IPS-20b (cell line): ENCODE data around the gene SETD1A.
A peak's percentile ranks its signal among the peaks of the same experiment; 100 is the strongest.

Experiments used
- H3K27ac ChIP-seq: one replicate; pipeline ENCODE4 v1.5.1; 2013; ENCODE audit warnings: low read length
- H3K27me3 ChIP-seq: 2 replicates; pipeline ENCODE4 v1.6.1; 2013; ENCODE audit warnings: mild to moderate bottlenecking, low read length, inconsistent platforms; ENCODE audit not compliant: insufficient read depth
- H3K36me3 ChIP-seq: 2 replicates; pipeline ENCODE4 v1.6.1; 2013; ENCODE audit warnings: low read depth, mild to moderate bottlenecking, inconsistent platforms, low read length, moderate library complexity; ENCODE audit not compliant: insufficient read depth
- H3K4me1 ChIP-seq: 2 replicates; pipeline ENCODE4 v1.6.1; 2013; ENCODE audit warnings: mild to moderate bottlenecking, control low read depth, inconsistent platforms, low read length, moderate library complexity; ENCODE audit not compliant: insufficient read depth
- H3K4me3 ChIP-seq: 2 replicates; pipeline ENCODE4 v1.5.1; 2013; ENCODE audit warnings: mild to moderate bottlenecking, low read length, inconsistent platforms
- H3K9ac ChIP-seq: 2 replicates; pipeline ENCODE4 v1.6.1; 2013; ENCODE audit warnings: low read depth, mild to moderate bottlenecking, inconsistent platforms, low read length, moderate library complexity
- H3K9me3 ChIP-seq: 2 replicates; pipeline ENCODE4 v1.6.1; 2013; ENCODE audit warnings: mild to moderate bottlenecking, low read depth, low read length, inconsistent platforms; ENCODE audit not compliant: insufficient read depth

Gene SETD1A

DNA sequence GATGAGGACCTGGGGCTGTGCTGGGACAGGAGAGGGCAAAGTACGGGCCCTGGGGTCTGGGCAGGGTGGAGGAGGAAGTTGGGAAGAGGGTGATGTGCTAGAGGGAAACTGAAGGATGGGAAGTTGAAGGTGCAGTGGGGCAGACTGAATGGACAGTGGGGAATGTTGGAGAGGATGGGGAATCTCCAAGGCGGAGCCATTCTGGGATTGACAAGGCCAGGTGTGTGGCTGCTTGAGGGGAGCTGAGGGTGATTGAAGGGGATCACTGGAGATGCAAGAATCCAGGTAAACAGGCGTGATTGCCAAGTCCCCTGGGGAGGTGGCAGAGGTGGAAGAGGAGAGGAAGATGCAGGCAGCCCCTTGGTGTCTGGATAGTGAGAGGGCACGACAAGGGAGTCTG, 18.9 kb downstream of the SETD1A start:
- H3K4me3 ChIP-seq, result no peak overlapping the region
- H3K9ac ChIP-seq, result no peak overlapping the region
- no peaks in the 10 kb centered on the region for H3K4me1 ChIP-seq
- no peaks in the 10 kb centered on the region for H3K9me3 ChIP-seq
- no peak overlapping the region for H3K27ac ChIP-seq
- H3K36me3 ChIP-seq, result peaks cover 93% of the 10 kb centered on the region
- H3K27me3 ChIP-seq, result no peaks in the 10 kb centered on the region

DNA sequence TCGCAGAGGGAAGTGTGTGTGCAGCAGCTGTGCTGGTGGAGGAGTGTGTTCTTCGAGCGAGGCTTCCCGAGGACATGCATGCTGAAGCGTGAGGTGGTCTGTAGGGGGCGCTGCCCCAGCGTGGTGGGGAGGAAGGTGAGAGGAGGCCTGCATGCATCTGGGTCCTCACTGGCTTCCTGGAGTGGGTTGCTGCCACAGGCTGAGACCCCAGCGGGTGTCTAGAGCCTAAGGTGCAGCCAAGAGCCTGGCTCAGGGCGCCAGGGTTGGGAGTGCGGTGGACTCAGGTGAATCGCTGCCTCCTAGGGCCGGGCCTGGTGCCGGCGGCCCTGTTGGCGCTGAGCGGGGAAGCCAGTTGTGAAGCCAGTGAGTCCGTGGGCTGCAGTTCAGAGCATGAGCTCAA, 19.9 kb downstream of the SETD1A start:
- no peak overlapping the region for H3K27ac ChIP-seq
- H3K36me3 ChIP-seq, result peaks cover 92% of the 10 kb centered on the region
- H3K27me3 ChIP-seq, result no peaks in the 10 kb centered on the region
- no peak overlapping the region for H3K4me3 ChIP-seq
- H3K4me1 ChIP-seq, result no peaks in the 10 kb centered on the region
- no peak overlapping the region for H3K9ac ChIP-seq
- H3K9me3 ChIP-seq, result no peaks in the 10 kb centered on the region

DNA sequence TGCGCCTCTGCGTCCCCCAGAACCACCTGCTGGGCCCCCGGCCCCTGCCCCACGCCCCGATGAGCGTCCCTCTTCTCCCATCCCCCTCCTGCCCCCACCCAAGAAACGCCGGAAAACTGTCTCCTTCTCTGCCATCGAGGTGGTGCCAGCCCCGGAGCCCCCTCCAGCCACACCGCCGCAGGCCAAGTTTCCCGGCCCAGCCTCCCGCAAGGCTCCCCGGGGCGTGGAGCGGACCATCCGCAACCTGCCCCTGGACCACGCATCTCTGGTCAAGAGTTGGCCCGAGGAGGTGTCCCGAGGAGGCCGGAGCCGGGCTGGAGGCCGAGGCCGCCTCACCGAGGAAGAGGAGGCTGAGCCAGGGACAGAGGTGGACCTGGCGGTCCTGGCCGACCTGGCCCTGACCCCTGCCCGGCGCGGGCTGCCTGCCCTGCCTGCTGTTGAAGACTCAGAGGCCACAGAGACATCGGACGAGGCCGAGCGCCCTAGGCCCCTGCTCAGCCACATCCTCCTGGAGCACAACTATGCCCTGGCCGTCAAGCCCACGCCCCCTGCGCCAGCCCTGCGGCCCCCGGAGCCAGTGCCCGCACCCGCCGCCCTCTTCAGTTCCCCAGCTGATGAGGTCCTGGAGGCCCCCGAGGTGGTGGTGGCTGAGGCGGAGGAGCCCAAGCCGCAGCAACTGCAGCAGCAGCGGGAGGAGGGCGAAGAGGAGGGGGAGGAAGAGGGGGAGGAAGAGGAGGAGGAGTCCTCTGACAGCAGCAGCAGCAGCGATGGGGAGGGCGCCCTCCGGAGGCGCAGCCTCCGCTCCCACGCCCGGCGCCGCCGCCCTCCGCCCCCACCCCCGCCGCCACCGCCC, 21.8 kb downstream of the SETD1A start:
- H3K9me3 ChIP-seq, result no peaks in the 10 kb centered on the region
- H3K9ac ChIP-seq, result no peak overlapping the region
- no peaks in the 10 kb centered on the region for H3K27me3 ChIP-seq
- H3K36me3 ChIP-seq, result peaks cover 92% of the 10 kb centered on the region
- no peak overlapping the region for H3K27ac ChIP-seq
- H3K4me3 ChIP-seq, result no peak overlapping the region
- no peaks in the 10 kb centered on the region for H3K4me1 ChIP-seq

DNA sequence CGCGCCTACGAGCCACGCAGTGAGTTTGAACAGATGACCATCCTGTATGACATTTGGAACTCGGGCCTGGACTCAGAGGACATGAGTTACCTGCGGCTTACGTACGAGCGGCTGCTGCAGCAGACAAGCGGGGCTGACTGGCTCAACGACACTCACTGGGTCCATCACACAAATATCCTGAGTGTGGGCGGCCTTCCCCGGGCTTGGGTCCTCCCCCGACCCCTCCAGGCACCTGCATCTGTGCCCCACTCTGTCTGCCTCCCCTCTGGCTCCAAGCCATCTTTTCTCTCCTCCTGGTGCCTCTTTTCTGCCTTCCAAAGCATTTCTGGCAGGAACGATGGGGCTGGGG, 22.4 kb downstream of the SETD1A start:
- Histone ChIP-seq H3K4me3 (no peak overlapping the region), H3K4me1 (no peaks in the 10 kb centered on the region), H3K36me3 (peaks cover 90% of the 10 kb centered on the region), H3K9ac (no peak overlapping the region), H3K9me3 (no peaks in the 10 kb centered on the region), H3K27ac (no peak overlapping the region), H3K27me3 (no peaks in the 10 kb centered on the region)

DNA sequence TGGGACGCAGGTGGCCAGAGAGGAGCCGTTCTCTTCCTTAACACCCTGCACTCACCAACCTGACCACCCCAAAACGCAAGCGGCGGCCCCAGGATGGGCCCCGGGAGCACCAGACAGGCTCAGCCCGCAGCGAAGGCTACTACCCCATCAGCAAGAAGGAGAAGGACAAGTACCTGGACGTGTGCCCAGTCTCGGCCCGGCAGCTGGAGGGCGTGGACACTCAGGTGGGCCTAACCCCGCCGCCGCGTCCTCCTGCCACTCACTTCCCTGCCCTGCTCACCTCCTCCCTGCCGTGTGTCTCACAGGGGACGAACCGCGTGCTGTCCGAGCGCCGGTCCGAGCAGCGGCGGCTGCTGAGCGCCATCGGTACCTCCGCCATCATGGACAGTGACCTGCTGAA, 22.9 kb downstream of the SETD1A start:
- Histone ChIP-seq H3K4me1 (no peaks in the 10 kb centered on the region; the same call in 1 of the 2 replicates), H3K27ac (no peak overlapping the region), H3K9ac (no peak overlapping the region), H3K36me3 (peaks cover 86% of the 10 kb centered on the region), H3K4me3 (no peak overlapping the region), H3K27me3 (no peaks in the 10 kb centered on the region), H3K9me3 (no peaks in the 10 kb centered on the region)

DNA sequence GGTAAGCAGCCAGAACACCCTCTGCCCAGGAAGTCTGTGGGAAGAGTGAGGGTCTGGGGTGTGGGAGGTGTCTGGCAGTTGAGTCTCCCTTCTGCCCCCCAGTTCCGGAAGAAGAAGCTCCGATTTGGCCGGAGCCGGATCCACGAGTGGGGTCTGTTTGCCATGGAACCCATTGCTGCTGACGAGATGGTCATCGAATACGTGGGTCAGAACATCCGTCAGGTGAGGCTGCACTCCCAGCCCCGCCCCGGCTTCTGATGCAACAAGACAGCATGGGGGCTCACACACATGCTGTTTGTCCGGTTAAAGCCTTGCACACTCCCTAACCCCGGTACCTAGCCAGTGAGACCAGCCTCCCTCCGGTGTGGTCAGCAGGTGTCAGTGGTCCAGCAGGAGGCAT, 23.4 kb downstream of the SETD1A start:
- Histone ChIP-seq H3K27me3 (no peaks in the 10 kb centered on the region), H3K4me3 (no peak overlapping the region), H3K4me1 (no peaks in the 10 kb centered on the region; the same call in 1 of the 2 replicates), H3K36me3 (peaks cover 80% of the 10 kb centered on the region), H3K9me3 (no peaks in the 10 kb centered on the region), H3K27ac (no peak overlapping the region), H3K9ac (no peak overlapping the region)

DNA sequence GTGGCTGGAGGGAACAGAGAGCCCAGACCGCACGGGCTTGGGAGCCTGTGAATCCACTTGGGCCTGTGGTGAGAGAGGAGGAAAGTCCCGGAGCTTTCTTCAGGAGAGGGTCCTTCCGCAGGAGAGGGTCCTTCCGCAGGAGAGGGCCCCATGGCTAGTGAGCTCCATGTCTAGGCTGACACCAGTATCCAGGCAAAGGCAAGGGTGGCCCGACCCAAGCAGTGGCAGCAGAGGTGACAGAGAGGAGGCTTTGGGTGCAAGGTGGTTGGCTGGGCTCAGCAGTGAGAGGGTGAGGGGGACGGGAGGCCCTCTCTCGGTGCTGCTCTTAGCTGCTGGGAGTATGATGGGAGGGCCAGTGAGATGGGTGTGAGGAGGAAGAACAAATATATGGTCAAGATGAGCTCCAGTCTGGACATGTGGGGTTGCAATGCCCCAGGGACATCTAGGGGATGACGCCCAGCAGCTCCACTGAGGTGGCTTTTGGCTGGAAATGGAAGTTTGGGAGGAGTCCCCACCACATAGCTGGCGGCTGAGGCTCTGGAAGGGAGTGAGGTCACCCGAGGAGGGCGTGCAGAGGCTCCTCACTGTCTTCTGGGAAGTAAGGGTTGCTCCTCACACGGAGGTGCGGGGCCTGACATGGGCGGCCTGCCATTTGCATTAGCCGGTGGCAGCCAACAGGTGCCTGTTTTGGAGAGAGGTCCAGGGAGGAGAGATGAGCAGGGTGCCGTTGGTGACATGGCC, 25.2 kb downstream of the SETD1A start:
- Histone ChIP-seq H3K4me3 (no peak overlapping the region), H3K9me3 (no peaks in the 10 kb centered on the region), H3K4me1 (no peaks in the 10 kb centered on the region; the same call in 1 of the 2 replicates), H3K27ac (no peak overlapping the region), H3K36me3 (peaks cover 63% of the 10 kb centered on the region), H3K27me3 (no peaks in the 10 kb centered on the region), H3K9ac (no peak overlapping the region)

DNA sequence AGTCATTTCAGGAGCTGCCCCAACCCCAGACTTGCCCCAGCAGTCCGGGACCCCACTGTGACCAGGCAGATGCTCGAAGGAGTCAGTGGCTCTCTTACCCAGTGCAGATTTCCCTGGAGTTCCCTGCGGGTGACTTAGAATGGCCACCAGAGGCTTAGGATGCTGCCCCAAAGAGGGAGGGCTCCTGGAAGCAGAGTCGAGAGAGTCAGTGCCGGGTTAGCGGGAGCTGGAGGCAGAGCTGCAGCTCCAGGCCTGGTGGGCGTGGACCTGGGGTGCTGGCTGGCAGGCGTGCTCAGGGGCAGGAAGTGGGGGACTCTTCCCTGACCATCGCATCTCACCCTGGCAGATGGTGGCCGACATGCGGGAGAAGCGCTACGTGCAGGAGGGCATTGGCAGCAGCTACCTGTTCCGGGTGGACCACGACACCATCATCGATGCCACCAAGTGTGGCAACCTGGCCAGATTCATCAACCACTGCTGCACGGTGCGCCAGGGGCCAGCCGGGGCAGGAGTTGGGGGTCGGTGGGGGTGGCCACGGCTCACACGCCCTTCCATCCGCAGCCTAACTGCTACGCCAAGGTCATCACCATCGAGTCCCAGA, 25.8 kb downstream of the SETD1A start:
- Histone ChIP-seq H3K36me3 (peaks cover 58% of the 10 kb centered on the region), H3K27me3 (no peaks in the 10 kb centered on the region), H3K27ac (no peak overlapping the region), H3K4me1 (no peaks in the 10 kb centered on the region; the same call in 1 of the 2 replicates), H3K4me3 (no peak overlapping the region), H3K9ac (no peak overlapping the region), H3K9me3 (no peaks in the 10 kb centered on the region)

DNA sequence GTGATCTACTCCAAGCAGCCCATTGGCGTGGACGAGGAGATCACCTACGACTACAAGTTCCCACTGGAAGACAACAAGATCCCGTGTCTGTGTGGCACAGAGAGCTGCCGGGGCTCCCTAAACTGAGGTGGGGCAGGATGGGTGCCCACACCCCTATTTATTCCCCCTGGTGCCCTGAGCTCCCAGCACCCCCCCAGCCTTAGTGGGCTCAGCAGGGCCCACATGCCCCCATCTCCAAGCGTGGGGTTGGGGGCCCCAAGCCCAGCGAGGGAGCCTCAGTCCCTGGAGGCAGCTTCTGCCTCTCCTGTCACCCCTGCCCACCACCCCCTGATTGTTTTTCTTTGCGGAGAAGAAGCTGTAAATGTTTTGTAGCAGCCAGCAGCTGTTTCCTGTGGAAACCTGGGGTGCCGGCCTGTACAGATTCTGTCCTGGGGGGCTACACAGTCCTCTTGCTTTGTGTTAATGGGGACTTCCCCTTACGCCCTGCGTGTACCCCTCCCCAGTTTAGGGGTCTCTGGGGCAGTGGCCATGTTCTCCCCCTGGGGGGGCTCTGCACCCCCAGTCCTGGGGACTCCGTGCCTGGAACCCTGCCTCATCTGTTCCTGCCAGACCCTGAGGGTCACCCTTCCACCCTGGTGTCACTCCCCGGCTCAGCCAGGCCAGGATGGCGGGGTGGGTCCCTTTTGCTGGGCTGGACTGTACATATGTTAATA, 26.5 kb downstream of the SETD1A start:
- Histone ChIP-seq H3K4me1 (no peaks in the 10 kb centered on the region; the same call in 1 of the 2 replicates), H3K36me3 (peaks cover 53% of the 10 kb centered on the region), H3K4me3 (no peak overlapping the region), H3K27ac (no peak overlapping the region), H3K27me3 (no peaks in the 10 kb centered on the region), H3K9me3 (no peaks in the 10 kb centered on the region), H3K9ac (no peak overlapping the region)

DNA sequence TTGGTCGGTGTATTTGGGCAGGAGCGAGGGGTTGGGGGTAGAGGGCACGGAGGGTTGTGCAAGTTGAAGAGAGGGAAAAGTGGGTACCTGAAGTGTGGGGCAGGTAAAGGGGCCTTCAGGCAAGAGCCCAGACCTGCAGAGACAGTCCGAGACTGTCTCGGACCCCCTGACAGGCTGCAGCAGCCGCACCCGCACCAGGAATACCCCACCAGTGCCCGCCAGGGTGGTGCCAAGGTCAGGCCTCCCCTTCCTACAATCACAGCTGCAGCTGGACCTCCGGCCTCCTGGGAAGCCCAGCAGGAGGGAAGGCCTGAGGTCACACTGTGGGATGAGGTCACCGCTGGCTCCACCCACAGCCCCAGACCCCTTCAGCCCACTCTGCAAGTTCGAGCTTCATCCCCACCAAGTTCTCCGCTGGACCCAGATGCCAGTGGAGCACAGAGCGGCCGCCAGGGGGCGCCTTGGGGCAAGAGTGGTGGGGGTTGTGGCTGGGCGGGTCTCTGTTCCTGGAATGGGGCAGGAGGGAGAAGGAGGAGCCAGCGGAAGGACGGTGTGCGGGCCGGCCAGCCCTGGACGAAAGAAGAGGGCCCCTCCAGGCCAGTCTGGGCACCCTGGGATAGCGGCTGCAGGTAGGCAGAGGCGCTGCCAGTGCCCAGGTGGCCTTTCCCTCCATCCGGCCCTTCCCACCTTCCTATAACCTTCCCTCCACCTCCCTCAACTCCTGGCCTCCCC, 27.3 kb downstream of the SETD1A start, which contains the start of gene HSD3B7:
TSS of gene HSD3B7 (plus strand) at position 539 of the 732 bp plus-strand sequence. CDS start 452 bp downstream, outside the sequence.
- Histone ChIP-seq H3K9ac (peak within 1 kb of the TSS; percentile 46; the same call in 1 of the 2 replicates), H3K27me3 (no peaks in the 10 kb centered on the region), H3K4me1 (no peaks in the 10 kb centered on the region; the same call in 1 of the 2 replicates), H3K4me3 (peak within 1 kb of the TSS; percentile 54; the same call in 1 of the 2 replicates), H3K27ac (no peak within 1 kb of the TSS), H3K9me3 (no peaks in the 10 kb centered on the region), H3K36me3 (peaks cover 47% of the 10 kb centered on the region)
